ENCODE measurements around the gene UBE2Q2.
"Not testable (repeated sequence)": the region's sequence is repeated elsewhere in the genome, so short reads cannot be mapped to it uniquely, and the experiment has no call there.

DNA sequence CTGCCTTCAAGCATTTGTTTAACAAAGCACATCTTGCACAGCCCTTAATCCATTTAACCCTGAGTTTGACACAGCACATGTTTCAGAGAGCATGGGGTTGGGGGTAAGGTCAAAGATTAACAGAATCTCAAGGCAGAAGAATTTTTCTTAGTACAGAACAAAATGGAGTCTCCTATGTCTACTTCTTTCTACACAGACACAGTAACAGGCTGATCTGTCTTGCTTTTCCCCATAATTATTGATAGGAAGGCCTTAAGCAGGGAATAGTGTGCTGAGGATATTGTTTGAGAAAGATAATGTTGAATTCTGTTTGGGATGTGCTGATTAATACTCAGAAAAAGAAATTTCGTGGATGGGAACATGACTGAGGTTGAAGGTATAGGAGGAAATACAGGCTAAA, 28.3 kb downstream of the UBE2Q2 start:
- not testable (repeated sequence) for TF ChIP-seq CTCF (IDR thresholded peaks at IDR 0.05; ENCODE audit: low read length); EZH2 (IDR thresholded peaks at IDR 0.05; ENCODE audit: borderline replicate concordance, low read length)
